A549 (cell line): ENCODE measurements around the gene FAM53B. TPM values are rescaled to one million over a fixed set of nuclear protein-coding genes. Genes with fewer than 3 reads are reported as not detected.

ENCODE experiments used
- ATAC-seq, 2 experiments: fragments of 200-7000 bp in 1 of 2; fragments of >200 bp in 1 of 2; cut with Nextera tagmentation in 1 of 2; cut with Tn5 transposase in 1 of 2; 3 replicates each; pipeline versions ENCODE4 v1.8.0 to v1.9.1; 2018 to 2020; ENCODE audit warnings: mild to moderate bottlenecking in 1 of 2, moderate library complexity in 1 of 2
- CTCF ChIA-PET: fragments of 300-600 bp; sonication (Branson Sonifier 250); formaldehyde crosslinking; extraction: SDS; loops from one replicate; lab custom pipeline; 2021; ENCODE audit warnings: antibody characterized with exemption, inconsistent platforms; lab: Yijun Ruan, JAX
- POLR2A ChIA-PET: fragments of 350-600 bp; formaldehyde crosslinking; extraction: SDS; loops from one replicate; lab custom pipeline; 2021; ENCODE audit warnings: antibody characterized with exemption, inconsistent platforms; lab: Yijun Ruan, JAX
- DNase-seq, 2 experiments: peaks; one replicate each; pipeline versions ENCODE4 v3.0.0 to v3.0.0-alpha.2; 2011 to 2016; ENCODE audit warnings: low read depth in 1 of 2, low spot score in 1 of 2
- FAIRE-seq: peaks from 2 replicates; lab custom pipeline; 2011; peaks lifted over from hg19 to GRCh38; lab: Jason Lieb, UNC
- H3K27ac ChIP-seq, 2 experiments: fragments of >200 bp; sonication (Bioruptor Twin); formaldehyde crosslinking; 3 replicates each; pipeline ENCODE4 v1.5.1; 2016 to 2017
- H3K4me1 ChIP-seq: fragments of >200 bp; sonication (Bioruptor Twin); formaldehyde crosslinking; 3 replicates; pipeline ENCODE4 v1.6.1; 2016
- H3K4me2 ChIP-seq: fragments of >200 bp; sonication (Bioruptor Twin); formaldehyde crosslinking; 3 replicates; pipeline ENCODE4 v1.6.1; 2016
- H3K4me3 ChIP-seq: fragments of >200 bp; sonication (Bioruptor Twin); formaldehyde crosslinking; 3 replicates; pipeline ENCODE4 v1.5.1; 2016
- H3K9me3 ChIP-seq: fragments of >200 bp; sonication (Bioruptor Twin); formaldehyde crosslinking; 3 replicates; pipeline ENCODE4 v1.6.1; 2016
- CEBPB ChIP-seq, 2 experiments: fragments of >200 bp in 1 of 2; sonication (Bioruptor Twin) in 1 of 2; formaldehyde crosslinking in 1 of 2; IDR thresholded peaks; 2 replicates each; pipeline ENCODE4 v1.6.1; 2012 to 2016
- ELK1 ChIP-seq: fragments of 150-350 bp; IDR thresholded peaks from 2 replicates; pipeline ENCODE4 v1.6.1; 2014; ENCODE audit warnings: low read depth, mild to moderate bottlenecking, low read length
- EP300 ChIP-seq, 2 experiments: fragments of >200 bp; sonication (Bioruptor Twin); formaldehyde crosslinking; IDR thresholded peaks; 2 replicates in 1 of 2; 3 replicates in 1 of 2; pipeline ENCODE4 v1.6.1; 2016 to 2017
- FOSL2 ChIP-seq, 2 experiments: fragments of 450-650 bp in 1 of 2; fragments of >200 bp in 1 of 2; sonication (Bioruptor Twin) in 1 of 2; formaldehyde crosslinking; IDR thresholded peaks; 2 replicates each; pipeline versions ENCODE4 v1.5.0 to v1.6.1; 2016 to 2020; ENCODE audit warnings: mild to moderate bottlenecking in 1 of 2, moderate library complexity in 1 of 2
- FOXS1 ChIP-seq: fragments of 250-450 bp; sonication (Bioruptor Pico); IDR thresholded peaks from 2 replicates; pipeline ENCODE4 v1.5.0; 2020; ENCODE audit warnings: mild to moderate bottlenecking, moderate library complexity
- GATA3 ChIP-seq: IDR thresholded peaks from 2 replicates; pipeline ENCODE4 v1.6.1; 2012; ENCODE audit warnings: borderline replicate concordance
- MYC ChIP-seq: IDR thresholded peaks from 2 replicates; pipeline ENCODE4 v1.6.1; 2012; ENCODE audit warnings: mild to moderate bottlenecking, inconsistent platforms, low read length, improper control_type of control experiment, borderline replicate concordance
- POLR2A ChIP-seq: IDR thresholded peaks from 2 replicates; pipeline ENCODE4 v1.6.1; 2012; ENCODE audit warnings: mild to moderate bottlenecking, low read length
- POLR2AphosphoS2 ChIP-seq: conservative IDR thresholded peaks from 2 replicates; pipeline ENCODE4 v1.6.1; 2012; ENCODE audit warnings: low read length, improper control_type of control experiment, inconsistent platforms
- RAD21 ChIP-seq, 2 experiments: fragments of >200 bp in 1 of 2; sonication (Bioruptor Twin) in 1 of 2; formaldehyde crosslinking in 1 of 2; IDR thresholded peaks in 1 of 2; conservative IDR thresholded peaks in 1 of 2; 2 replicates in 1 of 2; 3 replicates in 1 of 2; pipeline ENCODE4 v1.6.1; 2012 to 2018; ENCODE audit warnings: inconsistent platforms in 1 of 2
- RARB ChIP-seq: fragments of 250-450 bp; sonication (Bioruptor Pico); IDR thresholded peaks from 2 replicates; pipeline ENCODE4 v1.8.0; 2021; ENCODE audit warnings: mild to moderate bottlenecking, moderate library complexity
- ZFP36 ChIP-seq: fragments of 450-650 bp; IDR thresholded peaks from 2 replicates; pipeline ENCODE4 v1.6.1; 2014; ENCODE audit warnings: borderline replicate concordance; ENCODE audit not compliant: partially characterized antibody
- WGBS: methylation state at CpG from one replicate; pipeline ENCODE4 v1.1.6; 2017; ENCODE audit errors: missing lambda C conversion rate; 5-methylcytosine and 5-hydroxymethylcytosine counted together
- polyA plus RNA-seq, 4 experiments: library from polyadenylated mRNA; depleted of rRNA in 3 of 4; stranded (reverse); fragments of >200 nt; fragmentation: RNase III in 1 of 4; extraction: RNeasy Plus Mini Kit Qiagen cat#74134 plus additional on column Dnase treatment in 1 of 4; gene quantifications; 2 replicates in 3 of 4; 3 replicates in 1 of 4; pipeline ENCODE4 v1.2.3, GENCODE V29; 2011 to 2017
- TF ChIP-seq, protein P1 (sequence below): fragments of >200 bp; sonication (Bioruptor Twin); formaldehyde crosslinking; IDR thresholded peaks from 3 replicates; pipeline ENCODE4 v1.5.1; 2016
- TF ChIP-seq, protein P2 (sequence below): fragments of 200-600 bp; sonication (generic); IDR thresholded peaks from 2 replicates; pipeline ENCODE4 v1.6.1; 2016; ENCODE audit warnings: antibody characterized with exemption, mild to moderate bottlenecking, moderate library complexity
- TF ChIP-seq, protein P3 (sequence below): IDR thresholded peaks from 2 replicates; pipeline ENCODE4 v1.6.1; 2012
- TF ChIP-seq, protein P4 (sequence below): fragments of 250-450 bp; sonication (Bioruptor Pico); IDR thresholded peaks from 2 replicates; pipeline ENCODE4 v1.5.0; 2021; ENCODE audit warnings: mild to moderate bottlenecking, moderate library complexity, borderline replicate concordance

FAM53B gene
- polyA plus RNA-seq, 2 of the 4 experiments (the other 2 are of a cell fraction): 5.1 to 8.5 TPM

- no peak for TF ChIP-seq FOSL2 (IDR thresholded peaks at IDR 0.05)
- no peak for TF ChIP-seq FOSL2 (CRISPR knock-in tag; IDR thresholded peaks at IDR 0.05)
These were observed 153.1 kb downstream of the FAM53B start (continued) for GRCh38 chr10:124591123-124591495.

DNA sequence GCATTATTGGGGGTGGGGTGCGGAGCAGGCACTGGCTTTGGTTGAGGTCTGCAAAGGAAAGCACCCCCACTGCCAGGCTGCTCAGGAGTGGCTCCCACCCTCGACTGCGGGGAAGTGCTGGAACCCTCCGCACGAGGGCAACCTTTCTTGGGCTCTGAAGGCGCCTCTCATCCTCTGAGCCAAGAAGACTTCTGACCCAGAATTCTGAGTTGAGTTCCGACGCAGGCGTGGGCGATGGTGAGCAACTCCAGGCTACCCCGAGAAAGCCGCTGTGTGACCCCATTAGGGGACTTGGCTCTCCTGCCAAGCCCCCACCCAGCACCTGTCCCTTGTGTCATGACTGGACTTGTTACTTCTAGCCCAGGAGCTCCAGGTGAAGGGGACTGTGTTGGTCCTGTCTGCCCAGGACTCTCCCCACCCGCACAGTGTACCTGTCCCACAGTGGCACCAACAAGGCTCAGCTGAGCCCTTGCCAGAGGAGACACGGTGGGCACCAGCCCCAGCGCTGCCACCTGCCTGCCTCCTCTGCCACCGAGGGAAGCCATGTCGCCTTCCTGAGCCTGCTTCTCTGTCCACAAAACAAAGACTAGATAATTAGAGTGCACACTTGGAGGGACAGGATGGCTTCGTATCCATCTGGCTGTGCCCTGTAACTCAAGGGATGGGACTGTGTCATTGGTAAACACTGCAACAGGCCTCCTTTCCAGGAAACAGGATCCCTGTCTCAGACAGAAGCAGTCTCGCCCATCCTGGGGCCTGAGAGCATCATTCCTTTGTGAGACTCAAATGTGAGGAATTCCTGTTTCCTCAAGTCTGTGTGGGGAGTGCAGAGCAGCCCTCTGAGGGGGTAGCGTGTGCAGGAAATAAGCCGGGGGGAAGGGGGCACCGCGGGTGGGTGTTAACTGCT lies 153.7 kb downstream of the FAM53B start:
- H3K4me1 ChIP-seq: no peaks in the 10 kb centered on the region
- no peak overlapping the region for H3K4me2 ChIP-seq
- DNase-seq (no peak), ATAC-seq (no peak), FAIRE-seq (no peak)
- CTCF ChIA-PET: no interaction called here
- 81% methylated on average over 22 of the region's 23 CpGs for WGBS
- POLR2A ChIA-PET: no interaction called here
- no peak overlapping the region for H3K4me3 ChIP-seq
- no peak overlapping the region for H3K27ac ChIP-seq
- TF ChIP-seq FOSL2 (IDR thresholded peaks at IDR 0.05) (no peak), FOSL2 (CRISPR knock-in tag; IDR thresholded peaks at IDR 0.05) (no peak), ELK1 (no peak), RAD21 (conservative IDR thresholded peaks at IDR 0.05 in 1 of 2, IDR thresholded peaks at IDR 0.05 in 1 of 2) (no peak), GATA3 (no peak), FOXS1 (CRISPR knock-in tag) (no peak), RARB (CRISPR knock-in tag) (no peak), ZFP36 (no peak), MYC (no peak), CEBPB (IDR thresholded peaks at IDR 0.05) (no peak), POLR2AphosphoS2 (no peak), POLR2A (no peak), EP300 (IDR thresholded peaks at IDR 0.05) (no peak)
- TF ChIP-seq, protein P1, sequence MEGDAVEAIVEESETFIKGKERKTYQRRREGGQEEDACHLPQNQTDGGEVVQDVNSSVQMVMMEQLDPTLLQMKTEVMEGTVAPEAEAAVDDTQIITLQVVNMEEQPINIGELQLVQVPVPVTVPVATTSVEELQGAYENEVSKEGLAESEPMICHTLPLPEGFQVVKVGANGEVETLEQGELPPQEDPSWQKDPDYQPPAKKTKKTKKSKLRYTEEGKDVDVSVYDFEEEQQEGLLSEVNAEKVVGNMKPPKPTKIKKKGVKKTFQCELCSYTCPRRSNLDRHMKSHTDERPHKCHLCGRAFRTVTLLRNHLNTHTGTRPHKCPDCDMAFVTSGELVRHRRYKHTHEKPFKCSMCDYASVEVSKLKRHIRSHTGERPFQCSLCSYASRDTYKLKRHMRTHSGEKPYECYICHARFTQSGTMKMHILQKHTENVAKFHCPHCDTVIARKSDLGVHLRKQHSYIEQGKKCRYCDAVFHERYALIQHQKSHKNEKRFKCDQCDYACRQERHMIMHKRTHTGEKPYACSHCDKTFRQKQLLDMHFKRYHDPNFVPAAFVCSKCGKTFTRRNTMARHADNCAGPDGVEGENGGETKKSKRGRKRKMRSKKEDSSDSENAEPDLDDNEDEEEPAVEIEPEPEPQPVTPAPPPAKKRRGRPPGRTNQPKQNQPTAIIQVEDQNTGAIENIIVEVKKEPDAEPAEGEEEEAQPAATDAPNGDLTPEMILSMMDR: no peak
- TF ChIP-seq, protein P2, sequence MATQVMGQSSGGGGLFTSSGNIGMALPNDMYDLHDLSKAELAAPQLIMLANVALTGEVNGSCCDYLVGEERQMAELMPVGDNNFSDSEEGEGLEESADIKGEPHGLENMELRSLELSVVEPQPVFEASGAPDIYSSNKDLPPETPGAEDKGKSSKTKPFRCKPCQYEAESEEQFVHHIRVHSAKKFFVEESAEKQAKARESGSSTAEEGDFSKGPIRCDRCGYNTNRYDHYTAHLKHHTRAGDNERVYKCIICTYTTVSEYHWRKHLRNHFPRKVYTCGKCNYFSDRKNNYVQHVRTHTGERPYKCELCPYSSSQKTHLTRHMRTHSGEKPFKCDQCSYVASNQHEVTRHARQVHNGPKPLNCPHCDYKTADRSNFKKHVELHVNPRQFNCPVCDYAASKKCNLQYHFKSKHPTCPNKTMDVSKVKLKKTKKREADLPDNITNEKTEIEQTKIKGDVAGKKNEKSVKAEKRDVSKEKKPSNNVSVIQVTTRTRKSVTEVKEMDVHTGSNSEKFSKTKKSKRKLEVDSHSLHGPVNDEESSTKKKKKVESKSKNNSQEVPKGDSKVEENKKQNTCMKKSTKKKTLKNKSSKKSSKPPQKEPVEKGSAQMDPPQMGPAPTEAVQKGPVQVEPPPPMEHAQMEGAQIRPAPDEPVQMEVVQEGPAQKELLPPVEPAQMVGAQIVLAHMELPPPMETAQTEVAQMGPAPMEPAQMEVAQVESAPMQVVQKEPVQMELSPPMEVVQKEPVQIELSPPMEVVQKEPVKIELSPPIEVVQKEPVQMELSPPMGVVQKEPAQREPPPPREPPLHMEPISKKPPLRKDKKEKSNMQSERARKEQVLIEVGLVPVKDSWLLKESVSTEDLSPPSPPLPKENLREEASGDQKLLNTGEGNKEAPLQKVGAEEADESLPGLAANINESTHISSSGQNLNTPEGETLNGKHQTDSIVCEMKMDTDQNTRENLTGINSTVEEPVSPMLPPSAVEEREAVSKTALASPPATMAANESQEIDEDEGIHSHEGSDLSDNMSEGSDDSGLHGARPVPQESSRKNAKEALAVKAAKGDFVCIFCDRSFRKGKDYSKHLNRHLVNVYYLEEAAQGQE: no peak
- TF ChIP-seq, protein P3, sequence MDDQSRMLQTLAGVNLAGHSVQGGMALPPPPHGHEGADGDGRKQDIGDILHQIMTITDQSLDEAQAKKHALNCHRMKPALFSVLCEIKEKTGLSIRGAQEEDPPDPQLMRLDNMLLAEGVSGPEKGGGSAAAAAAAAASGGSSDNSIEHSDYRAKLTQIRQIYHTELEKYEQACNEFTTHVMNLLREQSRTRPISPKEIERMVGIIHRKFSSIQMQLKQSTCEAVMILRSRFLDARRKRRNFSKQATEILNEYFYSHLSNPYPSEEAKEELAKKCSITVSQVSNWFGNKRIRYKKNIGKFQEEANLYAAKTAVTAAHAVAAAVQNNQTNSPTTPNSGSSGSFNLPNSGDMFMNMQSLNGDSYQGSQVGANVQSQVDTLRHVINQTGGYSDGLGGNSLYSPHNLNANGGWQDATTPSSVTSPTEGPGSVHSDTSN: no peak
- TF ChIP-seq, protein P4, sequence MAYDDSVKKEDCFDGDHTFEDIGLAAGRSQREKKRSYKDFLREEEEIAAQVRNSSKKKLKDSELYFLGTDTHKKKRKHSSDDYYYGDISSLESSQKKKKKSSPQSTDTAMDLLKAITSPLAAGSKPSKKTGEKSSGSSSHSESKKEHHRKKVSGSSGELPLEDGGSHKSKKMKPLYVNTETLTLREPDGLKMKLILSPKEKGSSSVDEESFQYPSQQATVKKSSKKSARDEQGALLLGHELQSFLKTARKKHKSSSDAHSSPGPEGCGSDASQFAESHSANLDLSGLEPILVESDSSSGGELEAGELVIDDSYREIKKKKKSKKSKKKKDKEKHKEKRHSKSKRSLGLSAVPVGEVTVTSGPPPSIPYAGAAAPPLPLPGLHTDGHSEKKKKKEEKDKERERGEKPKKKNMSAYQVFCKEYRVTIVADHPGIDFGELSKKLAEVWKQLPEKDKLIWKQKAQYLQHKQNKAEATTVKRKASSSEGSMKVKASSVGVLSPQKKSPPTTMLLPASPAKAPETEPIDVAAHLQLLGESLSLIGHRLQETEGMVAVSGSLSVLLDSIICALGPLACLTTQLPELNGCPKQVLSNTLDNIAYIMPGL (CRISPR knock-in tag): no peak
- peaks cover 7% of the 10 kb centered on the region for H3K9me3 ChIP-seq
